MCF 10A (cell line): ENCODE measurements around the gene EHMT1. TPM values are rescaled to one million over a fixed set of nuclear protein-coding genes. Genes with fewer than 3 reads are reported as not detected.

Source experiments
- microRNA-seq: library from miRNA; unstranded; fragments of <30 nt; microRNA quantifications from one replicate; pipeline ENCODE4 v1.2.0, GENCODE V29; 2022
- total RNA-seq: library from RNA; stranded (reverse); gene quantifications from 2 replicates; pipeline ENCODE4 v1.2.3, GENCODE V29; 2022

Gene EHMT1
- total RNA-seq, 1 experiment from 2014 or later: 79.7 TPM

Small RNAs within 50 kb of the gene (microRNA-seq; reads per million reads assigned to microRNA genes)
- gene MIR602: 0.40 reads per million

Other genes starting within 250 kb of the EHMT1 start
- gene EXD3, start 195.8 kb upstream of the EHMT1 start, total RNA-seq: 17.1 and 23.9 TPM in 2 replicates
- 8.2 and 8.9 TPM in 2 replicates for gene NOXA1, start 195.6 kb upstream of the EHMT1 start, total RNA-seq
- gene ENTPD8, start 177.6 kb upstream of the EHMT1 start, total RNA-seq: not detected in 2 replicates
- gene NSMF, start 159.7 kb upstream of the EHMT1 start, total RNA-seq: 37.8 and 43.1 TPM in 2 replicates
- gene PNPLA7, start 68.6 kb upstream of the EHMT1 start, total RNA-seq: 0.86 and 1.2 TPM in 2 replicates
- gene MRPL41, start 67.1 kb upstream of the EHMT1 start, total RNA-seq: 37.6 and 43.0 TPM in 2 replicates
- 45.7 and 46.4 TPM in 2 replicates for gene DPH7, start 40.1 kb upstream of the EHMT1 start, total RNA-seq
- 42.9 and 51.9 TPM in 2 replicates for gene ZMYND19, start 28.5 kb upstream of the EHMT1 start, total RNA-seq
- 88.9 and 125 TPM in 2 replicates for gene ARRDC1, start 13.3 kb upstream of the EHMT1 start, total RNA-seq